Fibroblast of the aortic adventitia (primary cell): ENCODE measurements around the gene RILP. TPM values are rescaled to one million over a fixed set of nuclear protein-coding genes. Genes with fewer than 3 reads are reported as not detected.
"Not testable (repeated sequence)": the region's sequence is repeated elsewhere in the genome, so short reads cannot be mapped to it uniquely, and the experiment has no call there.

Experiments used
- DNase-seq: peaks from one replicate; pipeline ENCODE4 v3.0.0-alpha.2; 2010; ENCODE audit warnings: low read depth
- H3K4me3 ChIP-seq: 2 replicates; pipeline ENCODE4 v1.5.1; 2011; ENCODE audit warnings: low read depth, mild to moderate bottlenecking, control low read depth, low read length, moderate library complexity
- CTCF ChIP-seq: IDR thresholded peaks from 2 replicates; pipeline ENCODE4 v1.5.1; 2011; ENCODE audit warnings: mild to moderate bottlenecking, low read length, control low read depth, inconsistent platforms; ENCODE audit not compliant: insufficient read depth
- total RNA-seq: library from RNA; depleted of rRNA; stranded (reverse); fragments of >200 nt; gene quantifications from 2 replicates; pipeline ENCODE4 v1.2.3, GENCODE V29; 2012; ENCODE audit warnings: low replicate concordance

The RILP gene
- total RNA-seq, 1 donor = 9.7 TPM

GRCh38 chr17:1653735-1654134, 4.1 kb upstream of the RILP start:
- H3K4me3 ChIP-seq = no peak overlapping the region
- no peak for DNase-seq
- TF ChIP-seq CTCF = no peak

DNA sequence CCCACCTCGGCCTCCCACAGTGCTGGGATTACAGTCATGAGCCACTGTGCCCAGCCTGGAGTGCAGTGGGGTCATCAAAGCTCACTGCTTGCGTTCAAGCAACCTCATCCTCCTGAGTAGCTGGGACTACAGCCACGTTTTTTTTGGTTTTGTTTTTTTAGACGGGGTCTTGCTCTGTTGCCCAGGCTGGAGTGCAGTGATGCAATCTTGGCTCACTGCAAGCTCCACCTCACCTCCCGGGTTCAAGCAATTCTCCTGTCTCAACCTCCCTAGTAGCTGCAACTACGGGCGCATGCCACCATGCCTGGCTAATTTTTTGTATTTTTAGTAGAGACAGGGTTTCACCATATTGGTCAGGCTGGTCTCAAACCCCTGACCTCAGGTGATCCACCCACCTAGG, 3.1 kb upstream of the RILP start:
- not testable (repeated sequence) for DNase-seq, H3K4me3 ChIP-seq

DNA sequence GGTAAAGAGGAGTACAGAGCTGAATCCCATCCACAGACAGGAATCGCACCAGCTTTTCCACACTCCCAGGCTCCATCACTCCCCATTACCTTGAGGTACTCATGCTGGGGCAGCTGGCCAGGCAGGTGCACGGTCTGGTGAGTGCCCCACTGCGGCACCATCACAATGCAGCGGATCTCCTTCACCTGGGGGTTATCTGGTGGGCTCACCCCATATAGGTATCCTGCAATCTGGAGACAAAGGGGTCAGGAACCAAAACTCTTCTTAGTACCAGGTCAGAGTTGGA, 1.8 kb upstream of the RILP start:
- TF ChIP-seq CTCF = no peak
- DNase-seq = no peak
- no peak overlapping the region for H3K4me3 ChIP-seq

GRCh38 chr17:1650731-1651558, 1.3 kb upstream of the RILP start:
- no peak overlapping the region for H3K4me3 ChIP-seq
- TF ChIP-seq CTCF = no peak
- no peak for DNase-seq

- H3K4me3 ChIP-seq = peak overlapping the region; percentile 68
- peak; percentile 89 for TF ChIP-seq CTCF
- peak; percentile 96 for DNase-seq
Measured at GRCh38 chr17:1648963-1649843, 463 bp downstream of the RILP start.

DNA sequence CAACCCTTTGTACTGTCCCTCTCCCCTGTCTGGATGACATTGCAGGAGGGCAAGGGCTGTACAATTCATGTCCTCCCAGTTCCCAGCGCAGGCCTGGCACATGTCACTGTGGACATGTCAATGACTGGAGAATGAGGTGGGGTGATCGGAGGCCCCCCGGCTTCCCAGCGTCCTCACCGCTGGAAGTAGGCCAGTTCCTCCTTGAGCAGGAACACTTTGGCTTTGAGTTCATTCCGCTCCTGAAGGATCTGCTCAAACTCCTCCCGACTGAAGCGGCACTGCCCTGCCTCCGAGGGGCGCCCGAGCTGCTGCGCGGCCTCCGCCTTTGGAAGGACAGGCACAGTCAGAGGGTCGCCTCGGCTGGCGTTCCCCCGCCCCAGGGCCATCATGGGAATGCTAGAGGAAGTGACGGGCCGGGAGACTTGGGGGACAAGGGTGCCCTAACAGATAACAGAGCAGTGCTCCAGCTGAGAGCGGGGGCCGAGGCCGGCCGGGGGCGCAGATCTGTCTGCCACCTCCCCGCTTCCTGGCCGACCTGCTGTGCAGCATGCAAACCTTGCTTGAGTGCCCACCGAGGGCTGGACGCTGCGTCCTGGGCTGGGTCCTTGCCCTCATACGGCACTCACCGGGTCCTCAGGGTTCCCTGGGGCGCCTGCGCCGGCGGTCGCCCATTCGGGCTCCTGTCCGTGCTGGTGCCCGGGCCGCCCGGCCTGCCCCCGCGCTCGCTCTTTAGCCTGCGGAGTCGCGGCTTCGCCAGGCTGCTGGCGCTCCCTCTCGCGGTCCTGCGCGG, 1.3 kb downstream of the RILP start:
- H3K4me3 ChIP-seq = peak overlapping the region; percentile 65
- peak; percentile 30 for TF ChIP-seq CTCF
- peak; percentile 20 for DNase-seq

- DNase-seq = no peak
- peak overlapping the region; percentile 65 for H3K4me3 ChIP-seq
- no peak for TF ChIP-seq CTCF
Measured at GRCh38 chr17:1647802-1648171, 1.9 kb downstream of the RILP start.
